ENCODE data around the gene ADAP1.
"Not testable (repeated sequence)": the region's sequence is repeated elsewhere in the genome, so short reads cannot be mapped to it uniquely, and the experiment has no call there.

ADAP1 gene

DNA sequence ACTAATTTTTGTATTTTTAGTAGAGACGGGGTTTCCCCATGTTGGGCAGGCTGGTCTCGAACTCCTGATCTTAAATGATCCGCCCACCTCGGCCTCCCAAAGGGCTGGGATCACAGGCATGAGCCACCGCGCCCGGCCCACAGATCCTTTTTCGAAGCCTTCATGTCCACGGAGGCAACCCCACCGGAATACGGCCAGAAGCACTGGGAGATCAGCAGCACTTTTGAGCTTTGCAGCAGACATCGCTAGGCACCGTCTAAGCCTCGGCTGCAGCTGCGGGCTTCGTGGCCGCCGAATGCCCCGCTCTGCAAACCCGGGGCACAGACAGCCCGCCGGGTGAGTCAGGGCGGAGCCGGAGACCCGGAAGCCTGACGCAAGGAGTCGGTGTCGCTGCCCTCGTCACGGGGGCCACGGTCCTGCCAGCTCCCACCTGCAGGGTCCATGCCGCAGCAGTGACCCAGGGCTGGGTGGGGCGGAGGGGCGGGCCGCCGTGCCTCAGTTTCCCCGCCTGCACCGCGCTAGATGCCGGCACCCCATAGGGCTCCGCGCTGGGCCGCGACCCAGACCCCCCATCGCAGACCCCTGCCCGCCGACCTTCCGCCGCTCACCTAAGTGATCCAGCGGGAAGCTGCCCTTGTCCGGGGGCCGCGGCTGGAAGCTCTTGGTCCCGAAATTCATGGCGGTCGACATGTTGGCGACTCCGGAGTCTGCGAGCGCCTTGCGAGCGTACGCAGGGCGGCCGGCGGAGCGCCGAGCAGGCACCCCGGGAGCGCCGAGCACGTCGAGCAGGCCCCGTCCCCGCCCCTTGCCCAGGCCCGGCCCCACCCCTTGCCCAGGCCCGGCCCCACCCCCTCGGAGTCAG lies 20.6 kb upstream of the ADAP1 start, which contains the start of gene COX19:
Gene COX19 (minus strand): TSS at position 730 of the 862 bp plus-strand sequence. CDS start 40 bp downstream, at position 690.
- peak; percentile 63 to 69 for DNase-seq (ENCODE audit: low read depth in 2 of 2)

DNA sequence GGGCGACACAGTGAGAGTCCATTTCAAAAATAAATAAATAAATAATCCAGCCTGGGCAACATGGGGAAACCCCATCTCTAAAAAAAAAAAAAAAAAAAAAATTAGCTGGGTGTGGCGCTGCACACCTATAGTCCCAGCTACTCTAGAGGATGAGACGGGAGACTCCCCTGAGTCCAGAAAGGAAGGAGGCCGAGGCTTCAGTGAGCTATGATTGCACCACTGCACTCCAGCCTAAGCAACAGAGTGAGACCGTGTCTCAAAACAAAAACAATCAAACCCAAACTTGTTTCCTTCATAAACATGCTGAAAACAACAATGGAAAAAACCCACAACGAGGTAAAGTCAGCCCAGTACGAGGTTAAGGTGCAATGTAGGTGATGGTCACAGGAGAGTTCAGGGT lies 19.7 kb upstream of the ADAP1 start:
- DNase-seq (ENCODE audit: low read depth in 2 of 2), result no peak

DNA sequence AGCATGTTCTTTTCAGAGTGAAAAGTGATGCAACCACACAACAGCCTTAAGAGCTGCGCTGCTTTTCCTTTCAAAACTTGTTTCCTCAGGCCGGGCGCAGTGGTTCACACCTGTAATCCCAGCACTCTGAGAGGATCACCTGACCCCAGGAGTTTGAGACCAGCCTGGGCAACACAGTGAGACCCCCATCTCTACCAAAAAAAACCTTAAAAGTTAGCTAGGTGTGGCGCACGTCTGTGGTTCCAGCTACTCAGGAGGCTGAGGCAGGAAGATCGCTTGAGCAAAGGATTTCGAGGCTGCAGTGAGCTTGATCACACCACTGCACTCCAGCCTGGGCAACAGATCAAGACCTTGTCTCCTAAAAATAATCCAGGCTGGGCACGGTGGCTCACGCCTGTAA lies 18.8 kb upstream of the ADAP1 start:
- DNase-seq (ENCODE audit: low read depth in 2 of 2), result no peak

DNA sequence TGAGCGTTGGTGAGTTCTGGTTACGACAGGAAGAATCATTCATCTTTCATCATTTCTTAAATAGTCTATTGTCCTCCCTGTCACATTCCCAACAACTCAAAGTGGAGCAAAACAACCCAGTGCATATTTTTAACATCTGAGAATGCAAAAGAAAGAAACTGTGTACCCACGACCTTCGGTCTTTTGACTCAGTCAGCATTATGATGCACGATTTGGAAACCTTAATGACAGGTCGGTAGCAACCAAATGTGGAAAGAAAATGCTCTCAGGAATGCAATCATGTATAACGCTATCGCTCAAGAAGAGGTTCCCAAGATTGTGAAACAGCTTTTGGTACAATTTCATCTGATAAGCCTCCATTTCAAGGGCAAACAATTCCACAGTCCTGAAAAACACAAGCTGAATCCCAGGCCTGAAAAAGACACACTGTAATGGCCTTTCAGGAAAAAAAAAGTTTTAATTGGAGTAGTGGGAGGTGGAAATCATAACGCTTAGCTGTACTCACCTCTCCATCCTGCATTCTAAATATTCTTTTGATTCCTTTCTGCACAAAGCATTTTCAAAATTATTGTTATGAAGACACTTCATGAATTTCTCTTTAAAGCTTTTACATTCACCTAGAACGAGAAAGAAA lies 18.3 kb upstream of the ADAP1 start:
- DNase-seq (ENCODE audit: low read depth in 2 of 2), result no peak

DNA sequence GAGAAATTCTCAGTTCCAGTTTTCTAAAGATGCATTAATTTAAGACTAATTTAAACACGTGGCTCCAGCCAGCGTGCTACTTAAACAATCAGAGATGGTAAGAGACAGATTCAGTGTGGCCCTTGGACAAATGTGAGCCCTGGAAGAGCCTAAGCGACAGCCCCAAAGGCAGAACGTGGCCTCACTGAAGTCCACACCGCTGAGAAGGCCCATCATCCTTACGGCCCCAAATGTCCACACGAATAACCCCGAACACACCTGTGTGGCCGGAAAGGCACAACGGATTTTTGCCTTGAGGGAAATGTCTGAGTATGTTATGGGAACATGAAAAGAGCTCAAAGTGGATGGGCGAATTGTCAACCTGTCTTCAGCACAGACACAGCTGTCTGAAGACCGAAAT lies 17.6 kb upstream of the ADAP1 start:
- DNase-seq (ENCODE audit: low read depth in 2 of 2), result no peak

DNA sequence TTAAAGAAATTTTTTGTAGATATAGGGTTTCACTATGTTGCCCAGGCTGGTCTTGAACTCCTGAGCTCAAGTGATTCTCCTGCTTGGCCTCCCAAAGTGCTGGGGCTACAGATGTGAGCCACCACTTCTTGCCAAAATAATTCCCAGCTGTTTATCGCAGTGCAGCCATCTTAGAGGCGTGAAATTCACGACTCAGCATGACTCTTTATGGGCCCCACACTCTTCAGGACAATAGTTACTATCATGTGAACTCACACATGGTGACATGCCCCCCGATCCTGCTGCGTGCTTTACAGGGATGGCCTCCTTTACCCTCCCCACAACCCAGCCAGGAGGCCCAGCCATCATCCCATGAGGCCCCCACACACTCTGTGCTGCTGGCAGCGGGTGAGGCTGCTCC lies 16.3 kb upstream of the ADAP1 start:
- DNase-seq (ENCODE audit: low read depth in 2 of 2), result no peak

DNA sequence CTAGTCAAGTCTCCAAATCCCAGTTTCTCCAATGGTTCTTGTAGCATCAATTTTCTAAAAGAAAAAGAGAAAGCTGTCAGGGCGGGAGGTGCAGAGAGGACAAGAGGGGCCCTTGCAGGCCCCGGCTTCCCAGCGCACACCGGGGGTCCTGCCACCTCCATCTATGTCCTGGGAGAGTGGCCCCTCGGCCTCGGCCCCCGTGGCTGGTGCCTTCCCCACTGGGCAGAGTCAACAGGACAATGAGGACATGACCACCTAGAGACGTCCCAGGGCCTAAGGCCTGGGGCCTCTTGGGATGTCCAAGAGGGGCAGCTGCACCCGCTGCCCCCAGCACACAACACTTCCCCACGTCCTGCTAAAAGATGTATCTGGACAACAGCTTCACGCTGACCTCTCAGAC lies 14.9 kb upstream of the ADAP1 start:
- DNase-seq (ENCODE audit: low read depth in 2 of 2), result no peak

DNA sequence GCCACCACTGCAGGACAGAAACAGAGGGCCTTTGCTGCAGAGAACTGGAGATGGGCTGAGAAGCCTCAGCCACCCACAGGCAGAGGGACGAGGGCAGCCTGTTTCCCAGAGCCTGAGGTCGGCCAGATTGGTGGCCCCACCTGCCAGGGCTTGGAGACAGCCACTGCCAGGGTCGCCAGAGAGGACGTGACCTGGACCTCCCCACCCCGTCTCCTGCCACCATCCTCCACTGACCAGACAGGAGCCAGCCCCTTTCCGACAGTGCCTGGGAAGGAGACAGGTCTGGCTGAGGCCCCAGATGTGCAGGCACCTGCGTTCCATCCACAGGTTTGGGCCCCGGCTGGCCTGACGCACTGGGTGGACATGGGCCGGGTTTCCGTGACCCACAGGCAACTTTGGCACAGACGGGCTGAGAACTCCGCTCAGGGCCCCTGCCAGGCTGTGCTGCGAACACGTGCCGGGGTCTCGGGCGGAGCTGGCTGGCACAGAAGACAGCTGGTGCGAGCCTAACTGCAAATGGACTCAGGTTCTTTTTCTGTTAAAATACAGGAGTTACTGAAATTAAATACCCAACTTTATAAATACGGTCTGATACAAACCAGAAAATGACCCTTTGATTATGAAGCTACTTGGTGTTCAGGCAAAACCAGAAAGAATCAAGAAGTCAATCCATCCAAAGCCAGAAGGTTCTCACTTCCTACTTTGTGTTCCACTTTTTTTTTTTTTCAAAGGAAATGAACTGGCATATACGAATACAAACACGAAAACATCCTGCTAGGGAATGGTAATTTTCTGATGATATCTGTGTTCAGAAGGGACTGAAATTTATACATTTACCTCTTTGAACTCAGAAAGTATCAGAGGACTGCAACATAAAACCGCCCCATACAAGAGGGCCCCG lies 14.0 kb upstream of the ADAP1 start:
- no peak for DNase-seq (ENCODE audit: low read depth in 2 of 2)

DNA sequence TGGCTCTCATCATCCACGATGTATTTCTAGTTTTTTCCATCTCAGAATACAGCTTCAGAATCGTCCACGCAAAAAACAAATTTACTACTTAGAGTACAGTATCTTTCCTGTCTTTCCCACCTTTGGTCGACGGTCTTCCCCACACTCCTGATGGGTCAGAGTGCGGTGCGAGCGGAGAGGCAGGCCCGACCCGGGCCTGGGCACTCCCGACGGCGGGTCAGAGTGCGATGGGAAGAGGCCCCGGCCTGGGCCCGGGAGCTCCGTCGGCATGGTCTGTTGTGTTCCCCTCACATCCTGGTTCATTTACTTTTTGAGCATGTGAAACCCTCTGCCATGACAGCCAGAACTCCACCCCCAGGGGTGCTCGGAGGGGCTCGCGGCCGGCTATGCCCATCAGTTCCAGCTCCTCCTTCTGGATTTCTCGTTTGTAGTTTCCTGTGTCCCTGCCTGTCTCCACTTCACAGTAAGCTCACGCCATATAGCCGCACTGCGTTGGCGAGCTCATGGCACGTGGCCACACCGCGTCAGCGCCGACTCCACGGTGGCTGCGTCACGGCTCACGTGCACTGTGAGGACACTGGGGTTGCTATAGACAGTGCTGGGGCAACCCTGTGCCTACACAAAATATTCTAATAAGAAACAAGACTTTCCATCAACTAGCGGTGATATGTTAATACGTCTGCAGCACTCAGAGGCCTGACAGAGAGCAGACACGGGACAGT lies 13.0 kb upstream of the ADAP1 start:
- no peak for DNase-seq (ENCODE audit: low read depth in 2 of 2)

DNA sequence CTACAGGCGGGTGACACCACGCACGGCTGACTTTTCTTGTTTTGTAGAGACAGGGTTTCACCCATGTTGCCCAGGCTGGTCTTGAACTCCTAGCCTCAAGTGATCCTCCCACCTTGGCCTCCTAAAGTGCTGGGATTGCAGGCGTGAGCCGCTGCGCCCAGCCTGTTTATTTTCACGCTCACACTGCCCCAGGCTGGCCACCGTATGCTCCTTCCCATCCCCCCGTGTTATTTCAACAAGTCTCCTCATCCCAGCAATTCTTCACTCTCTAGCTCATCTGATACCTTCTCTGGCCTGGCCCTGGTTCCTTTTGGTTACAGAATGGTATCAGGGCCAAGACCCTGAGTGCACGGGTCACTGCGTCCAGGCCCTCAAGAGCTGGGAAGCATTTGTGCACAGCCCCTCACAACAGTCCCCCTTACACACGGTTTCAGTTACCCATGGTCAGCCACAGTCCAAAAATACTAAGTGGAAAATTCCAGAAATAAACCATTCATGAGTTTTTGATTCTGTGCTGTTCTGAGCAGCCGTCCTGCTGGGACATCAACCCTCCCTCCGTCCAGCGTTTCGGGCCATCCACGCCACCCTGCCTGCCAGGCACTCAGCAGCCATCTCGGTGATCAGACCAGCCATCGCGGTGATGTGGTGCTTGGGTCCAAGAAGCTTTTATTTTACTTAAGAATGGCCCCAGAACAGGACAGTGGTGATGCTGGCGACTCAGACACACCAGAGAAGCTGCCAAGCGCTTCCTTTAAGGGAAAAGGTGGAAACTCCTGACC lies 12.0 kb upstream of the ADAP1 start:
- no peak for DNase-seq (ENCODE audit: low read depth in 2 of 2)

DNA sequence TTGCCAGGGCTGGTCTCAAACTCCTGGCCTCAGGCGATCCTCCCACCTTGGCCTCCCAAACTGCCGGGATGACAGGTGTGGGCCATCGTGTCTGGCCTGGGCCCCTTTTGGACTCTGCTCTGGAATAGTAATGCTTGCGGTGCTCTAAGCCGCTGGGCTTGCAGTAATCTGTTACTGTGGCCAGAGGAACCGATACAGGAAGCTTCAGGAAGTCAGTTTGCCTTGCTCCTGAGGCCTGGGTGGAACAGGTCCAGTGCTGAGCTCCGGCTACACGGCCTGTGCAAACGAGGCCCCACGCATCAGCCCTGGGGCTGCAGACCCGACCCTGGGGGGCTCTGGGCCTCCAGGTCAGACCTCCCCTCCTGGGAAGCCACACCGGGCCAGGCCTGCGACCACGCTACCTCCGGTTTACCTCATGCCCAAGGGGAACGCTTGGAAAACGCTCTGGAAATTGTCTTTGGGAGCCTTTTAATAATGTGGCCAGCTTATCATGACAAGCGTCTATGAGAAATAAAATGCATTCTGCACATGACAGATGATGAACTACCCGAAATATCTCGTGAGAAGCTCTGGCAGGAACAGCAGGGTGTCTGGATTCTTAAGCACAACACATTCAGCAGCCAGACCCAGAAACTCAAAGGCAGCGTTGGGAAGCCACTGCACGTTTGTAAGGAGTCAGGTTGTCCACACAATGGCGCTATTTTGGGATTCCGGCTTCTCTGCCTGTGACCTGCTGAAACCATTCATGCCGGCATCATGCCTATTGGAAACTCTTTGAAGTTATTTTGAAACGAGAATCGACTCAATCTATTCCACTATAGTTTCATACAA lies 10.1 kb upstream of the ADAP1 start:
- DNase-seq (ENCODE audit: low read depth in 2 of 2), result no peak

DNA sequence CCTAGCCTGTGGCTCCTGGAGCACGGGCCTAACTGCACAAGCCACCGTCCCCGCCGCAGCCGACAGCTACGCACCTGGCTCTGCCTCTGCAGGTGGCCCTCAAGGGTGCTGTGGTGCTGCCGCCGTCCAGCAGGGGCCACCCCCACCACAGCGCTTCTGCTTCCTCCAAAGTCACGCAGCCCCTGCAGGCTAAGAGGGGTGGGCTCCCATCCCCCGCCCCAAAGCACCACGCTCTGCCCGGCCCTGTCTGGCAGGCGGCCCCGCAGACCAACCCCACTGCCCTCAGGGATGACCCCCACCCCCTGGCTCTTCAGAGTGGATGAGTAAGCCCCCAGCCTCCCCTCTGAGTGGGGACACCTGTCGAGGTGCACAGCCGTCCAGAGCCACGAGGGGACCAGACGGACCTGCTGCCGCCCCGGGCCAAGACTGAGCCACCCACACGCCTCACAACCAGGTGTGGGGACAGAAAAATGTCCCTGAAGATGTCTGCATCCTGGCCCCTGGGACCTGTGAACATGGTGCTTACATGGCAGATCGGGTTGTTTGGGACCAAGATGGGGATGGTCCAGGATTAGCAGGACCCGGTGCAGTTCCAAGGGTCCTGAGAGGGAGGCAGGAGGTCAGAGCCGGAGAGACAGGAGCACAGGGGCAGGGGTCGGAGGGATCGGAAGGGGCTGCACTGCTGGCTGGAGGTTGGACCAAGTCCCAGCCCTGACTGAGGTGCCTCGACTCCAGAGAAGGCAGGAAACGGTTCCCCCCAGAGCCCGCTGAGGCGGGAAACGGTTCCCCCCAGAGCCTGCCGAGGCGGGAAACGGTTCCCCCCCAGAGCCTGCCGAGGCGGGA lies 9.0 kb upstream of the ADAP1 start:
- no peak for DNase-seq (ENCODE audit: low read depth in 2 of 2)

DNA sequence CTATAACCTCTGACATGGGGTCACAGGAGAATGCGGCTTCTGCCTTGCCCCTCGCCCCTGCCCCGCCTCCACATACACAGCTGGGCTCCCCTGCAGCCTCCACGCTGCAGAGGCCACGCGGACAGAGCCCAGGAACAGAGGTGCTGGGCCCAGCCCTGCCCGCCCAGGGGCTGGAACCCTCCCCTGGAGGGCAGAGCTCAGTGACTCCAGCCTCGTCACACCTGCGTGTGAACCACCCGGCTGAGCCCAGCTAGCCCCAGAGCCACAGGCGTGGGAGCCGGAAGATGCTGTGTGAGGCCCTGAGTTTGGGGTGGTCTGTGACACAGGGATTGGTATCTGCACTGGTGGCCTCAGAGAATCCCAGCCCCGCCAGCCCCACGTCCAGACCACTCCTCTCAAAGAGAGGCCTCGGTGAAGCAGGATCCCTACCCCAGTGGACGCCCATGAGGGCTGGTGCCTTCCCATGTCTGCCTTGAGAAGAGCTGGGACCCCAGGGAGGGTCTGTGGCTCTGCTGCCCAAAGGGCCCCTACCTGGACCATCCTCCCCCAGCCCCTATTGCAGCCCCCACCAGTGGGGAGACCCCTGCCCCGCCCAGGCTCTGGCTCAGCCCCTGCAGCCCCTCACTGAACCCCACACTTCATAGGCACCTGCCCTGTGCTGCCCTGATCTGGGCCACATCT lies 8.1 kb upstream of the ADAP1 start:
- DNase-seq (ENCODE audit: low read depth in 2 of 2), result no peak

DNA sequence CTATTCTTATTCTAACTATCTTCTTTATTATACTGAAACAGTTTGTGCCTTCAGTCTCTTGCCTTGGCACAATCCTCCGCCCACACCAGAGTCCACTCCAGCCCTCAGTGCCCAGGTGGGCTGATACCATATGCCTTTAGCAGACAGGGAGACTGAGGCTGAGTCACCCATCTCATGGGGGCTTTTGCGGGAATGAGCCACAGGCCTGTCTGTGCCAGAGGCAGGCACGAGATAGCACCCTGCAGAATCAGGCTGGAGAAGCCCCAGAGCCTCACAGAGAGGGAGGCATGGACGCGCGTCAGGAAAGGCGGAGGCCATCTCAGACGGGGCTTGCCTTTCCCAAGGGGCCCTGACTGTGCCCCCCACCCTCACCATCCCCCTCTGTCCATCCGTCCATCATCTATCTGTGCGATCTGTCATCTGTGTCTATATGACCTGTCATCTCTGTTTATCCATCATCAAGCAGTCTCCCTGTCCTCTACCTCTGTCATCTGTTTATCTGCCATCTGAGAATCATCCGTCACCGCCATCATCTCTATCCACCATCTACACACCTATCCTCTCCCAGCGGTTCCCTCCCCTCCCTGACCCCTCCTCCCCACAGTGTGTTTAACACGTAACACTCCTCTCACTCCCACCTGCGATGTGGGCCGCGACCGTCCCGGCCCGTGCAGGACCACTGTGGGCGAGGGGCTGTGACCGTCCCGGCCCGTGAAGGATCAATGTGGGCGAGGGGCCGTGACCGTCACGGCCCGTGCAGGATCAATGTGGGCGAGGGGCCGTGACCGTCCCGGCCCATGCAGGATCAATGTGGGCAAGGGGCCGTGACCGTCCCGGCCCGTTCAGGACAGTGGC lies 7.3 kb upstream of the ADAP1 start:
- no peak for DNase-seq (ENCODE audit: low read depth in 2 of 2)

DNA sequence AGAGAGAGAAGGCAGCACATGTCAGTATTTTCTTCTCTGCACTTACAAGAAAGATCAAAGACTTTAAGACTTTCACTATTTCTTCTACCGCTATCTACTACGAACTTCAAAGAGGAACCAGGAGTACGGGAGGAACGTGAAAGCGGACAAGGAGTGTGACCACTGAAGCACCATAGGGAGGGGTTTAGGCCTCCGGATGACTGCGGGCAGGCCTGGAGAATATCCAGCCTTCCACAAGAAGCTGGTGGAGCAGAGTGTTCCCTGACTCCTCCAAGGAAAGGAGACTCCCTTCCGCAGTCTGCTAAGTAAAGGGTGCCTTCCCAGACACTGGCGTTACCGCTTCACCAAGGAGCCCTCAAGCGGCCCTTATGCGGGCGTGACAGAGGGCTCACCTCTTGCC lies 6.5 kb upstream of the ADAP1 start:
- DNase-seq (ENCODE audit: low read depth in 2 of 2), result not testable (repeated sequence)

DNA sequence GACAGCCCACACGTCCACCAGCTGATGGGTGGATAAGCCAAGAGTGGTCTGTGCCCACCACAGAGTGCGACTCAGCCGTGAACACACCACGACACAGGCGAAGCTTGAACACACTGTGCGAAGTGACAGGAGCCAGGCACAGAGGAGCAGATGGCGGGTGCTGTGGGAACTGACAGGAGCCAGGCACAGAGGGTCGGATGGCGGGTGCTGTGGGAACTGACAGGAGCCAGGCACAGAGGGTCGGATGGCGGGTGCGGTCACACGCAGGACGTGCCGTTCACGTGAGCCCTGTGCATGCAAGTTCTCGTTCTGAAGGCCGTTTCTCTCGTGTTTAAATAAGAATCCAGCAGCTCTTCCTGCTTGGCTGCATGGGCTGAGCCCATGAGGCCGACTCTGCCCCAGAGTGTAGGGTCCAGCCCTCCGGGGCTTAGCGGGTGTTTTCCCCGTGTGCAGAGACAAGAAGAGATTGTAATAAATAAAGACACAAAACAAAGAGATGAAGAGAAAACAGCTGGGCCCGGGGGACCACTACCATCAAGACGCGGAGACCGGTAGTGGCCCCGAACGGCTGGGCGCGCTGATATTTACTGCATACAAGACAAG lies 5.9 kb upstream of the ADAP1 start:
- DNase-seq (ENCODE audit: low read depth in 2 of 2), result no peak

DNA sequence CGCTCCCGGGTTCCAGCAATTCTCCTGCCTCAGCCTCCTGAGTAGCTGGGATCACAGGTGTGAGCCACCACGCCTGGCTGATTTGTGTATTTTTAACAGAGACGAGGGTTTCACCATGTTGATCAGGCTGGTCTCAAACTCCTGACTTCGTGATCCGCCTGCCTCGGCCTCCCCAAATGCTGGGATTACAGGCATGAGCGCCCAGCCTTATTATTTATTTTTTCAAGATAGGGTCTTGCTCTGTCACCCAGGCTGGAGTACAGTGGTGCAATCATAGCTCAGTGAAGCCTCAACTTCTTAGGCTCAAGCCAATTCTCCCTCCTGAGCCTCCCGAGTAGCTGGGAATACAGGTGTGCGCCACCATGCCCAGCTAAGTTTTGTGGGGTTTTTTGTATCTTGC lies 5.3 kb upstream of the ADAP1 start:
- DNase-seq (ENCODE audit: low read depth in 2 of 2), result not testable (repeated sequence)
